OCI-LY7 (cell line): Measurements from ENCODE around the gene APBB2.

Experiments
- EZH2phosphoT487 ChIP-seq: fragments of 200-600 bp; sonication (generic); IDR thresholded peaks from 2 replicates; pipeline ENCODE4 v1.6.1; 2018; ENCODE audit warnings: low read depth, borderline replicate concordance, mild to moderate bottlenecking, mixed run types, antibody characterized with exemption, low read length, moderate library complexity, mixed read lengths
- TF ChIP-seq, protein P1 (sequence below): fragments of 200-600 bp; sonication (generic); conservative IDR thresholded peaks from 2 replicates; pipeline ENCODE4 v1.5.1; 2014; ENCODE audit warnings: mild to moderate bottlenecking, antibody characterized with exemption, low read length, moderate library complexity, mixed read lengths

DNA sequence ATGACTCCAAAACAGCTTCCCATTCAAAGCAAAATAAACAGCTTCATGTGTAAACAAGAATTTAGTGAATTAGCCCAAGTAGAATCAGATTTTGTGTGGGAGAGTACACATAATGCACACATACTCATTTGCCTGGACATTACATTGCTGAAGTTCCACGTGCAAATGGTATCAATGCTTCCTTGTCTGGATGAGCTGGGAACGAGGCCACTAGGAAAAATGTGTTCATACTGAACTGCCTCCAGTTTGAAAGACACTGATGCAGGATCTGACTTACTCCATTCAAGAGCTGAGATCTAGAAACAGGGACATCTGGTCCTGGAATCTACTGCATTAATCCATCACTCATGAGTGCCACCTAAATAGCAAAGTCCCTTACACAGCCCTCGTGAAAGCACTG is 228.0 kb downstream of the APBB2 start:
- no peak for TF ChIP-seq EZH2phosphoT487
- TF ChIP-seq, protein P1, sequence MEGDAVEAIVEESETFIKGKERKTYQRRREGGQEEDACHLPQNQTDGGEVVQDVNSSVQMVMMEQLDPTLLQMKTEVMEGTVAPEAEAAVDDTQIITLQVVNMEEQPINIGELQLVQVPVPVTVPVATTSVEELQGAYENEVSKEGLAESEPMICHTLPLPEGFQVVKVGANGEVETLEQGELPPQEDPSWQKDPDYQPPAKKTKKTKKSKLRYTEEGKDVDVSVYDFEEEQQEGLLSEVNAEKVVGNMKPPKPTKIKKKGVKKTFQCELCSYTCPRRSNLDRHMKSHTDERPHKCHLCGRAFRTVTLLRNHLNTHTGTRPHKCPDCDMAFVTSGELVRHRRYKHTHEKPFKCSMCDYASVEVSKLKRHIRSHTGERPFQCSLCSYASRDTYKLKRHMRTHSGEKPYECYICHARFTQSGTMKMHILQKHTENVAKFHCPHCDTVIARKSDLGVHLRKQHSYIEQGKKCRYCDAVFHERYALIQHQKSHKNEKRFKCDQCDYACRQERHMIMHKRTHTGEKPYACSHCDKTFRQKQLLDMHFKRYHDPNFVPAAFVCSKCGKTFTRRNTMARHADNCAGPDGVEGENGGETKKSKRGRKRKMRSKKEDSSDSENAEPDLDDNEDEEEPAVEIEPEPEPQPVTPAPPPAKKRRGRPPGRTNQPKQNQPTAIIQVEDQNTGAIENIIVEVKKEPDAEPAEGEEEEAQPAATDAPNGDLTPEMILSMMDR = no peak
